ENCODE measurements around the gene SPATA17. TPM values are rescaled to one million over a fixed set of nuclear protein-coding genes. Genes with fewer than 3 reads are reported as not detected.

The SPATA17 gene
- total and polyA plus RNA-seq, 2 donors (not counting 3 experiments of a cell fraction or from before 2014, with no cell fraction given): not detected

GRCh38 chr1:217791091-217791490 is 159.9 kb downstream of the SPATA17 start:
- dilution Hi-C loops (cut with MboI; ENCODE audit: extremely low pct_ligation_motif_present, low sequenced_read_pairs): no loop called here
- FAIRE-seq: no peak
- no peak for DNase-seq (ENCODE audit: low read depth, low spot score)
- ChIA-PET POLR2A (no interaction called here), CTCF (no interaction called here)
- intact Hi-C loops (cut with micrococcal nuclease): no loop called here
- no peaks in the 10 kb centered on the region for H3K27me3 ChIP-seq (ENCODE audit: control insufficient read depth in 2 of 2, insufficient read depth in 2 of 2, low read length in 2 of 2)
- no peaks in the 10 kb centered on the region for H3K9me1 ChIP-seq (replicated peaks; ENCODE audit: control insufficient read depth, extremely low read depth, insufficient read depth, low read length)
- no peaks in the 10 kb centered on the region for H3K4me1 ChIP-seq (ENCODE audit: control insufficient read depth, extremely low read depth, insufficient read depth, low read length)
- H3K36me3 ChIP-seq (ENCODE audit: control insufficient read depth in 2 of 2, extremely low read depth in 1 of 2, insufficient read depth in 2 of 2, low read length in 2 of 2): no peaks in the 10 kb centered on the region
- H3K79me2 ChIP-seq (ENCODE audit: control insufficient read depth, insufficient read depth, low read length): no peaks in the 10 kb centered on the region
- BruUV-seq (replicated peaks): no TSS peak
- no peak overlapping the region for H2AFZ ChIP-seq (ENCODE audit: low read depth, low read length)
- no peak overlapping the region for H3K4me3 ChIP-seq (replicated peaks in 1 of 3; ENCODE audit: insufficient read depth in 1 of 3, low read depth in 1 of 3, low read length in 3 of 3)
- H3K9me3 ChIP-seq (replicated peaks; ENCODE audit: control insufficient read depth, insufficient read depth, low read length): no peaks in the 10 kb centered on the region
- H3K9ac ChIP-seq (replicated peaks; ENCODE audit: extremely low read depth, insufficient read depth, low read length): no peak overlapping the region
- H3K27ac ChIP-seq (ENCODE audit: insufficient read depth, low read depth, low read length): no peak overlapping the region
- no peak for TF ChIP-seq FOS (IDR thresholded peaks at IDR 0.05; ENCODE audit: borderline replicate concordance, insufficient read depth, low read length)
- TF ChIP-seq MYC (IDR thresholded peaks at IDR 0.05; ENCODE audit: low read depth, low read length): no peak
- no peak for TF ChIP-seq GATA2 (IDR thresholded peaks at IDR 0.05; ENCODE audit: insufficient read depth, insufficient read length, low read depth, low read length)
- no peak for TF ChIP-seq JUN (IDR thresholded peaks at IDR 0.05; ENCODE audit: borderline replicate concordance, insufficient read depth, insufficient read length, low read depth)
- no peak for TF ChIP-seq EZH2 (IDR thresholded peaks at IDR 0.05; ENCODE audit: borderline replicate concordance, low read depth, low read length, severe bottlenecking)
- TF ChIP-seq MAX (IDR thresholded peaks at IDR 0.05; ENCODE audit: insufficient read depth, insufficient read length): no peak
- no peak for TF ChIP-seq CTCF (IDR thresholded peaks at IDR 0.05; ENCODE audit: extremely low read depth in 1 of 2, insufficient read depth in 1 of 2, low read depth in 1 of 2, low read length in 2 of 2)
- no peak for TF ChIP-seq POLR2A (IDR thresholded peaks at IDR 0.05; ENCODE audit: low read depth, low read length)
- no peak for TF ChIP-seq POLR2AphosphoS5 (IDR thresholded peaks at IDR 0.05; ENCODE audit: insufficient read depth, low read depth, low read length)
- no peaks in the 10 kb centered on the region for H4K20me1 ChIP-seq (replicated peaks; ENCODE audit: control insufficient read depth, extremely low read depth, insufficient read depth, low read length)
- H3K4me2 ChIP-seq (ENCODE audit: insufficient read depth, low read length): no peak overlapping the region
